Testis (tissue), 3 donors: Measurements from ENCODE around the gene EXPH5. TPM values are rescaled to one million over a fixed set of nuclear protein-coding genes. Genes with fewer than 3 reads are reported as not detected.
"Not testable (repeated sequence)": the region's sequence is repeated elsewhere in the genome, so short reads cannot be mapped to it uniquely, and the experiment has no call there.

Experiments used
- DNase-seq: peaks from one replicate; pipeline ENCODE4 v3.0.0-alpha.2; 2019
- H3K27ac ChIP-seq, 2 donors: fragments of 200-600 bp; sonication (generic); one replicate each; pipeline ENCODE4 v1.5.1; 2019
- H3K27me3 ChIP-seq: fragments of 200-600 bp; sonication (generic); one replicate; pipeline ENCODE4 v1.5.1; 2019
- H3K36me3 ChIP-seq: fragments of 200-600 bp; sonication (generic); one replicate; pipeline ENCODE4 v1.5.1; 2017; ENCODE audit warnings: low read depth; ENCODE audit errors: missing control alignments
- H3K4me1 ChIP-seq: fragments of 200-600 bp; sonication (generic); one replicate; pipeline ENCODE4 v1.5.1; 2019
- H3K4me3 ChIP-seq, 2 donors: fragments of 200-600 bp; sonication (generic); one replicate each; pipeline ENCODE4 v1.5.1; 2017 to 2019
- H3K9me3 ChIP-seq: fragments of 200-600 bp; sonication (generic); one replicate; pipeline ENCODE4 v1.5.1; 2017
- CTCF ChIP-seq, 3 experiments: fragments of 450-650 bp in 2 of 3; fragments of 200-600 bp in 1 of 3; sonication (generic) in 1 of 3; IDR thresholded peaks; one replicate each; pipeline ENCODE4 v1.5.1; 2016 to 2019; ENCODE audit warnings: antibody characterized with exemption in 3 of 3, mild to moderate bottlenecking in 2 of 3, moderate library complexity in 1 of 3
- POLR2A ChIP-seq: fragments of 450-650 bp; IDR thresholded peaks from one replicate; pipeline ENCODE4 v1.6.1; 2017; ENCODE audit warnings: antibody characterized with exemption, mild to moderate bottlenecking, moderate library complexity
- WGBS, 2 donors: methylation state at CpG; one replicate each; pipeline ENCODE4 v1.1.5; 2018; 5-methylcytosine and 5-hydroxymethylcytosine counted together
- intact Hi-C: fragments of 100-400 bp; cut with DNase I; formaldehyde crosslinking; loops from one replicate; pipeline ENCODE4 v1.15.1; 2023; ENCODE audit warnings: low total_unique reads
- polyA plus RNA-seq: library from polyadenylated mRNA; stranded (reverse); fragments of 350-450 nt; fragmentation: Illumina TruSeq; extraction: RNeasy Lipid Tissue Mini Kit (QIAGEN cat#74804); gene quantifications from one replicate; pipeline ENCODE4 v1.2.3, GENCODE V29; 2014; ENCODE audit warnings: low read depth, low replicate concordance; ENCODE audit not compliant: insufficient read depth
- total RNA-seq, 2 donors: library from RNA; depleted of rRNA; stranded (reverse); fragments of >200 nt; gene quantifications; one replicate each; pipeline ENCODE4 v1.2.3, GENCODE V29; 2016

The EXPH5 gene
- total and polyA plus RNA-seq, 3 donors from 2014 or later, result 0.62 to 1.3 (median 0.71) TPM

- no peak for TF ChIP-seq POLR2A
- no peak for TF ChIP-seq CTCF (IDR thresholded peaks at IDR 0.05)
- Histone ChIP-seq H3K27ac (no peak overlapping the region), H3K4me3 (no peak overlapping the region), H3K4me1 (no peaks in the 10 kb centered on the region), H3K36me3 (no peaks in the 10 kb centered on the region), H3K27me3 (no peaks in the 10 kb centered on the region), H3K9me3 (no peaks in the 10 kb centered on the region)
- DNase-seq, result no peak
- WGBS, 2 donors, result 72 to 77% methylated on average over 3 of the region's 3 CpGs
- intact Hi-C loops, result no loop called here
Measured at GRCh38 chr11:108586600-108586999, 7.0 kb downstream of the EXPH5 start.

- H3K36me3 ChIP-seq, H3K27me3 ChIP-seq, DNase-seq, intact Hi-C loops, H3K9me3 ChIP-seq, H3K4me1 ChIP-seq, H3K27ac ChIP-seq, H3K4me3 ChIP-seq: not testable (repeated sequence)
- 94% methylated on average over 4 of the region's 4 CpGs for WGBS, 2 donors
Measured at GRCh38 chr11:108586185-108586584, 7.4 kb downstream of the EXPH5 start.

- Histone ChIP-seq H3K4me3 (no peak overlapping the region), H3K27me3 (no peaks in the 10 kb centered on the region), H3K36me3 (no peaks in the 10 kb centered on the region), H3K27ac (no peak overlapping the region), H3K4me1 (no peaks in the 10 kb centered on the region), H3K9me3 (no peaks in the 10 kb centered on the region)
- TF ChIP-seq POLR2A (no peak), CTCF (IDR thresholded peaks at IDR 0.05) (no peak)
- DNase-seq, result no peak
- intact Hi-C loops, result no loop called here
Measured at GRCh38 chr11:108584973-108585372, 8.6 kb downstream of the EXPH5 start.

GRCh38 chr11:108580645-108581044 is 12.9 kb downstream of the EXPH5 start:
- Histone ChIP-seq H3K27ac (no peak overlapping the region), H3K27me3 (no peaks in the 10 kb centered on the region), H3K36me3 (no peaks in the 10 kb centered on the region), H3K9me3 (no peaks in the 10 kb centered on the region), H3K4me3 (no peak overlapping the region), H3K4me1 (no peaks in the 10 kb centered on the region)
- no peak for DNase-seq
- 88 to 100% methylated on average over 2 of the region's 2 CpGs for whole genome bisulfite sequencing, 2 donors
- TF ChIP-seq POLR2A, result no peak
- TF ChIP-seq CTCF (IDR thresholded peaks at IDR 0.05), result no peak
- intact Hi-C loops, result no loop called here

- Histone ChIP-seq H3K4me3 (no peak overlapping the region), H3K9me3 (no peaks in the 10 kb centered on the region), H3K36me3 (no peaks in the 10 kb centered on the region), H3K27ac (no peak overlapping the region), H3K4me1 (no peaks in the 10 kb centered on the region), H3K27me3 (no peaks in the 10 kb centered on the region)
- intact Hi-C loops, result no loop called here
- DNase-seq, result no peak
- TF ChIP-seq CTCF (IDR thresholded peaks at IDR 0.05), result no peak
- no peak for TF ChIP-seq POLR2A
Measured at GRCh38 chr11:108580043-108580442, 13.5 kb downstream of the EXPH5 start.
